Stimulated activated CD8-positive, alpha-beta memory T cell treated with anti-CD3 and anti-CD28 coated beads, Interleukin-12 subunit alpha, Interleukin-12 subunit beta, amount 100 ng/mL, for 4 hours (primary cell): ENCODE measurements around the gene HDX.
A peak's percentile ranks its signal among the peaks of the same experiment; 100 is the strongest.
"Not testable (repeated sequence)": the region's sequence is repeated elsewhere in the genome, so short reads cannot be mapped to it uniquely, and the experiment has no call there.

ENCODE experiments used
- DNase-seq: peaks from one replicate; pipeline ENCODE4 v3.0.0-alpha.2; 2020; ENCODE audit warnings: low read depth

HDX gene, protein sequence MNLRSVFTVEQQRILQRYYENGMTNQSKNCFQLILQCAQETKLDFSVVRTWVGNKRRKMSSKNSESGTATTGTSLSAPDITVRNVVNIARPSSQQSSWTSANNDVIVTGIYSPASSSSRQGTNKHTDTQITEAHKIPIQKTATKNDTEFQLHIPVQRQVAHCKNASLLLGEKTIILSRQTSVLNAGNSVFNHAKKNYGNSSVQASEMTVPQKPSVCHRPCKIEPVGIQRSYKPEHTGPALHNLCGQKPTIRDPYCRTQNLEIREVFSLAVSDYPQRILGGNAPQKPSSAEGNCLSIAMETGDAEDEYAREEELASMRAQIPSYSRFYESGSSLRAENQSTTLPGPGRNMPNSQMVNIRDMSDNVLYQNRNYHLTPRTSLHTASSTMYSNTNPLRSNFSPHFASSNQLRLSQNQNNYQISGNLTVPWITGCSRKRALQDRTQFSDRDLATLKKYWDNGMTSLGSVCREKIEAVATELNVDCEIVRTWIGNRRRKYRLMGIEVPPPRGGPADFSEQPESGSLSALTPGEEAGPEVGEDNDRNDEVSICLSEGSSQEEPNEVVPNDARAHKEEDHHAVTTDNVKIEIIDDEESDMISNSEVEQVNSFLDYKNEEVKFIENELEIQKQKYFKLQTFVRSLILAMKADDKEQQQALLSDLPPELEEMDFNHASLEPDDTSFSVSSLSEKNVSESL

DNA sequence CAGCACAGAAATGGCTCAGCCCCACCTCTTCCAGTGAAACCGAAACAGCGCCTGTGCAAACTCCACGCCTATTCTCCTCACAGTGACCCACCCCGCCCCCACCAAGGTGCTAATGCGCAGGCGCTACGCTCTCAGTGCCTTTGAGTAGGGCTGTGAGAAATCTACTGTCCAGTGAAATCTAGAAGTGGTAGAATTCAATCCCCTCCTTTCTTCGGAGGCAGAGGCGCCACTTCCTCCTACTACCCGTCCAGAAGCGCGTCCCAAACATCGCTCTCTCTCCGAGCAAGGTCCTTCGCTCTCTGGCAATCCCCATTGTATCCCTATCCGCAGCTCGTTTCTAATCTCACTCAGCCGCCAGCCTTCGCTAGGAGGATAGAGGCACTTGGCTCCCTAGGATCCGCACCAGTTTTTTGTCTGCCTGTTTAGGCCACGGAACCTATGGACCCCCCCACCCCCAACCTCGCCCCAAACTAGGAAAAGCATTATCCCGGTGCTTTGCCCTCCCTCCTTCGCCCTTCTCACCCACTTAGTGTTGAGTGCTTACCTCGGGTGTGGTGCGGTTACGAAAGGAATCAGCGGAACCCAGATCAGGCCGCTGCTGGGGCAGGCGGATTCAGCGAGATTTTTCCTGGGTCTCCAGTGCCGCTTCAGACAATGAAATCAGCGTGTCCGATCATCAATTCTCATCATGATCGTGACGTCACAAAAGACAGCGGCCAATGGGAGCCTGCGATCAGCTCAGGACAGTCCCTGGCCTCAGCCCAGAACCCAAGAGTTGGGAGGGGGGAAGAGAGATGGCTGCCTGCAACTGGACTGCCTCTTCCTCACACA is at the start of gene HDX:
Gene HDX (minus strand): TSS at position 656 of the 831 bp plus-strand sequence. CDS start 27,056 bp downstream, outside the sequence.
- peak; percentile 35 for DNase-seq

DNA sequence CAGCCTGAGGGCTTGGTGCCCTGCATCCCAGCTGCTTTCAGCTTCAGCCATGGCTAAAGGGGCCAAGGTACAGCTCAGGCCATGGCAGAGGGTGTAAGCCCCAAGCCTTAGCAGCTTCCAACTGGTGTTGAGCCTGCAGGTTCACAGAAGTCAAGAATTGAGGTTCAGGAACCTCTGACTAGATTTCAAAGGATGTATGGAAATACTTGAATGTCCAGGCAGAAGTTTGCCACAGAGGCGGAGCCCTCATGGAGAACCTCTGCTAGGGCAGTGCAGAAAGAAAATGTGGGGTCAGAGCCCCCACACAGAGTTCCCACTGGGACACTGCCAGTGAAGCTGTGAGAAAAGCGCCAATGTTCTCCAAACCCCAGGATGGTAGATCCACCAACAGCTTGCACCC is 39.1 kb upstream of the HDX start:
- DNase-seq, result not testable (repeated sequence)

GRCh38 chrX:84537627-84538026 is 35.4 kb upstream of the HDX start:
- not testable (repeated sequence) for DNase-seq

- DNase-seq, result no peak
These were observed 13.8 kb downstream of the HDX start for GRCh38 chrX:84488426-84488825.

GRCh38 chrX:84487365-84488353 is 14.6 kb downstream of the HDX start:
- no peak for DNase-seq

GRCh38 chrX:84479086-84479485 is 23.2 kb downstream of the HDX start:
- DNase-seq, result no peak

- DNase-seq, result no peak
These were observed 25.1 kb downstream of the HDX start for GRCh38 chrX:84477114-84477513.

- no peak for DNase-seq
These were observed 26.7 kb downstream of the HDX start for GRCh38 chrX:84475596-84475995.

- no peak for DNase-seq
These were observed 27.2 kb downstream of the HDX start for GRCh38 chrX:84475101-84475500.

- no peak for DNase-seq
These were observed 33.0 kb downstream of the HDX start for GRCh38 chrX:84469226-84469625.

GRCh38 chrX:84467898-84468297 is 34.4 kb downstream of the HDX start:
- no peak for DNase-seq

GRCh38 chrX:84453351-84454246 is 48.7 kb downstream of the HDX start:
- DNase-seq, result no peak

GRCh38 chrX:84441143-84441542 is 61.1 kb downstream of the HDX start:
- DNase-seq, result no peak

DNA sequence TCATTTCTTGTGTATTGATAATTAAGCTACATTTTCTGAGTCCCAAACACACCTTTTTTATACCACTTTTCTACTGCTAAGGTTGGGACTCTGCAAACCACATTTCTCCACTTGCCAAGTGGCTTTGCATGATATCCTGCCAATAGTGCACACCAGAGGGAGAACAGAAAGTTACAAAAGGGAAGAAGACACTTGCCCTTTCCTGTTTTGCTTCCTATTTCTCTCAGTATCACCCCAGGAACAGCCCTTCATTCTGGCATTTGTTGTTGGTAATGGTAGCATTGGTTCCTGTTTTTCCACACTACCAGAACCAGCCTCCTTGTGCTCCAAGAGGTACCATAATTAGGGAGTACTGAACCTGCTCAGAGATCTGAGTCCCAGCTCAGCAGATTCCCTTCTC is 87.1 kb downstream of the HDX start:
- DNase-seq, result no peak

- DNase-seq, result no peak
These were observed 138.6 kb downstream of the HDX start for GRCh38 chrX:84363663-84364062.

- DNase-seq, result no peak
These were observed 139.2 kb downstream of the HDX start for GRCh38 chrX:84363051-84363450.

GRCh38 chrX:84362184-84362838 is 139.9 kb downstream of the HDX start:
- no peak for DNase-seq

DNA sequence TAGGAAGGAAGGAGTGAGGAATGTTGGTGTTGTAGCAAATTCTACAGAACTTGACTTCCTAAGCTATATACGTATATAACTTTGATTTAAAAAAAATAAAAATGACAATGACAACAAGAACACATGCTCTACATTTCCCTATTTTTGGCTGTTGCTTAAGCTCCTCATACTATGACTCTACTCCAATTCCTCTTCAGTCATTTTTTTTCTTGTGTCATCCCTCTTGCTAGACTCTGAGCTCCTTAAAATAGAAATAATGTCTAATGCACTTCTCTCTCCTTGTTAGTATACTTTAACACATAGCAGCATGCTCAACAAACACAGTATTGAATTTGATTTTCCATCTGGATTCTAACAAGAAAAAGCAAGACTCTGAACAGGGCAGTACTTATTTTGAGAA is 144.0 kb downstream of the HDX start:
- DNase-seq, result no peak

- DNase-seq, result no peak
These were observed 145.0 kb downstream of the HDX start for GRCh38 chrX:84357296-84357695.

DNA sequence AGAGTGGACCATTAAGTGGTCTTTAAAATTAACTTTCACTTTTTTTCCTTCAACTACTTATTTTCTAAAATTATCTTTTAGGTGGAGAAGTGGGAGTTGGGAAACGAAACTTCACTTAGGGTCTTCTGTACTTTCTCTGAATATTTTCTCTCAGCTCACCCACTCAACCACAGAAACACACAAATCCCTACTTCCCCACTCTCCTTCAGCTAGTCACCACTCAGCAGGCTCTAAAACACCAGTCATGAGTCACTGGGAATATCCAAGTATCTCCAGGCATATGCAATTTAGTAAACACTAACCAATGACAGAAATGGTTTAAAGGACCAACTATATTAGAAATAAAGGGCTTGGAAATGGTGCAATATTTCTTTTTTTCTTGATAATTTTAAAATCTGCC is 161.3 kb downstream of the HDX start:
- DNase-seq, result no peak
